ENCODE data around the gene ARMS2. TPM values are rescaled to one million over a fixed set of nuclear protein-coding genes. Genes with fewer than 3 reads are reported as not detected.

Gene ARMS2
- total RNA-seq, 1 experiment from 2014 or later: not detected

DNA sequence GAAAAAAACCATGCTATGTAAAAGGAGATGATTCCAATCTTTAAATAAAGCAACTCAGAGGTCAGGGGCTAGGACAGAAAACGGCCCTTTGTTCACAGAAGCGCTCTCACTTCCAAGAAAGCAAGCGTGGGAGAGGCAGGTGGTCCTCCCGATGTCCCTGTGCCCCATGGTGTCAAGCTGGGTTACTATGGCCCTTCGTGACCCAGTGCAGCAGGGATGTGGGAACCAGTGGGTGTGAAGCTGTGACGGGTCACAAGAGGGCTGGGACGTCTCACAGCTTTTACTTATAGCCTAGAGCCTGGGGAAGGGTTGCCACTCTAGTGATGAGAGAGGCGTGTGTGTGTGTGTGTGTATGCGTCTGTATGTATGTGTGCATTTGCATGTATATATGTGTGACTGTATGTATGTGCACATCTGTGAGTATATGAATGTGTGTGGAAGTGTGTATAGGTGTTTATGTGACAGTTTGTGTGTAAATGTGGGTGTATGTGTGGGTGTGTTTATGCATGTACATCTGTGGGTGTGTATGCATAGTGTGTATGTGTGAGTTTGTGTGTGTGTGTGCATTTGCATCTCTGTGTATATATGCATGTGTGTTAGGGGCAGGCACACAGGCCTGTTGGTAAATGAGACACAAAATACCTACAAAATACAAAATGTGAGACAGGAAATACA, 32.1 kb downstream of the ARMS2 start (continued):
- TF ChIP-seq, protein P1, sequence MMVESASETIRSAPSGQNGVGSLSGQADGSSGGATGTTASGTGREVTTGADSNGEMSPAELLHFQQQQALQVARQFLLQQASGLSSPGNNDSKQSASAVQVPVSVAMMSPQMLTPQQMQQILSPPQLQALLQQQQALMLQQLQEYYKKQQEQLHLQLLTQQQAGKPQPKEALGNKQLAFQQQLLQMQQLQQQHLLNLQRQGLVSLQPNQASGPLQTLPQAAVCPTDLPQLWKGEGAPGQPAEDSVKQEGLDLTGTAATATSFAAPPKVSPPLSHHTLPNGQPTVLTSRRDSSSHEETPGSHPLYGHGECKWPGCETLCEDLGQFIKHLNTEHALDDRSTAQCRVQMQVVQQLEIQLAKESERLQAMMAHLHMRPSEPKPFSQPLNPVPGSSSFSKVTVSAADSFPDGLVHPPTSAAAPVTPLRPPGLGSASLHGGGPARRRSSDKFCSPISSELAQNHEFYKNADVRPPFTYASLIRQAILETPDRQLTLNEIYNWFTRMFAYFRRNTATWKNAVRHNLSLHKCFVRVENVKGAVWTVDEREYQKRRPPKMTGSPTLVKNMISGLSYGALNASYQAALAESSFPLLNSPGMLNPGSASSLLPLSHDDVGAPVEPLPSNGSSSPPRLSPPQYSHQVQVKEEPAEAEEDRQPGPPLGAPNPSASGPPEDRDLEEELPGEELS (CRISPR knock-in tag; IDR thresholded peaks at IDR 0.05): no peak

DNA sequence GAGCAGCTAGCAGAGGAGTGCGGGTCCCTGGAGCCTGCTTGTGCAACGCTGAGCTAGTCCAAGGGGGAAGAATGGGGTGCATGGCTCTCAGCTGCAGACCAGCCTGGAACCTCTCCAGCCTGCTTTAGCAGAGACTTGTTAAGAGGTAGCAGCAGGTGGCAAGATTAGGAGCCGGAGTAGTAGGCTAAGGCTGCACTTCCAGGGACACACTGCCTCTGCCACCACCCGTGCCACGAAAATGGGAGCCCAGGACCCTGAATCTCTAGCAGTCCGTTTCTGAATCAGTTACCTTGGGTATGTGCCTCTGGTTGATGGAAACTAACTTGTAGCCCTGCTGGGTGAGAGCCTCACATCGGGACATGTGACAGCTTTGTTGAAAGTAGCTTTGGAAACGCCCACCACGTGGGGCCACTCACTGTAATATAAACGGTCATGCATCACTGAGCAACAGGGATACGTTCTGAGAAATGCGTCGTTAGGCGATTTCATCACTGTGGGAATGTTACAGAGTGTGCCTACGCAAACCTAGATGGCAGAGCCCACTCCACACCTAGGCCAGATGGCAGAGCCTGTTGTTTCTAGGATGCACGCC, 32.8 kb downstream of the ARMS2 start:
- peaks cover under 1% of the 10 kb centered on the region; the same call in 1 of the 2 replicates for H3K9me3 Mint-ChIP-seq
- TF ChIP-seq MYBL2 (CRISPR knock-in tag; IDR thresholded peaks at IDR 0.05) (no peak), NFYB (CRISPR knock-in tag; conservative IDR thresholded peaks at IDR 0.05; ENCODE audit: low read depth) (no peak)
- TF ChIP-seq, protein P1 (CRISPR knock-in tag; IDR thresholded peaks at IDR 0.05): no peak
- ChIA-PET CTCF (no interaction called here), POLR2A (no interaction called here)
- no peaks in the 10 kb centered on the region for H3K27me3 Mint-ChIP-seq (ENCODE audit: low read depth)
- DNase-seq (ENCODE audit: low spot score) (no peak), ATAC-seq (no peak)
- H3K4me3 Mint-ChIP-seq: no peak overlapping the region
- no peak overlapping the region for H3K27ac Mint-ChIP-seq
- H3K4me1 Mint-ChIP-seq: peaks cover 9% of the 10 kb centered on the region; the same call in 1 of the 2 replicates
- no peaks in the 10 kb centered on the region for H3K36me3 Mint-ChIP-seq

DNA sequence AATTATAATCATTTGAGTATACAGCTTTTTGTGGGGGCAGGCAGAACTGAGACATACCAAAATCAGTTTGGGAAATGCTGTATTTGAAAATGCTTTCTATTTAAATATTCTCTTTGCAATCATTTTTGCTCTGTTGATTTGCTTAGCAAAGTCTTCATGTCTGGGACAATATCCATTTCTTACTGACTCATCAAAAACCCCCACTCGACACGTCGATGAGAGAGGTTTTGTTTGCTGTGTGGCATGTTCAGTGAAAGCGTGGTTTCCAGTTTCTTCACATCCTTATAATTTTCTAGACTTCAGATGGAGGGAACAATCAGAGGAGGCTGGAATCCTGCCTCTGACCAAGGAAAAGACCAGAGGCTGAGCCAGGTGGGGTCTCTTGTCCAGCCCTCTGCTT, 35.8 kb downstream of the ARMS2 start:
- Mint-ChIP-seq H3K4me1 (peaks cover 13% of the 10 kb centered on the region; the same call in 1 of the 2 replicates), H3K36me3 (no peaks in the 10 kb centered on the region), H3K27ac (no peak overlapping the region), H3K27me3 (ENCODE audit: low read depth) (no peaks in the 10 kb centered on the region), H3K4me3 (no peak overlapping the region), H3K9me3 (no peaks in the 10 kb centered on the region)
- DNase-seq (ENCODE audit: low spot score) (no peak), ATAC-seq (no peak)
- ChIA-PET POLR2A (no interaction called here), CTCF (no interaction called here)
- TF ChIP-seq ZNF671 (CRISPR knock-in tag; IDR thresholded peaks at IDR 0.05) (no peak), ZNF396 (CRISPR knock-in tag; IDR thresholded peaks at IDR 0.05; ENCODE audit: borderline replicate concordance) (no peak), ZNF416 (CRISPR knock-in tag; IDR thresholded peaks at IDR 0.05) (no peak), MXD4 (CRISPR knock-in tag; IDR thresholded peaks at IDR 0.05; ENCODE audit: borderline replicate concordance) (no peak)
- TF ChIP-seq, protein P2, sequence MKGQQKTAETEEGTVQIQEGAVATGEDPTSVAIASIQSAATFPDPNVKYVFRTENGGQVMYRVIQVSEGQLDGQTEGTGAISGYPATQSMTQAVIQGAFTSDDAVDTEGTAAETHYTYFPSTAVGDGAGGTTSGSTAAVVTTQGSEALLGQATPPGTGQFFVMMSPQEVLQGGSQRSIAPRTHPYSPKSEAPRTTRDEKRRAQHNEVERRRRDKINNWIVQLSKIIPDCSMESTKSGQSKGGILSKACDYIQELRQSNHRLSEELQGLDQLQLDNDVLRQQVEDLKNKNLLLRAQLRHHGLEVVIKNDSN (CRISPR knock-in tag; IDR thresholded peaks at IDR 0.05): no peak
- TF ChIP-seq, protein P3, sequence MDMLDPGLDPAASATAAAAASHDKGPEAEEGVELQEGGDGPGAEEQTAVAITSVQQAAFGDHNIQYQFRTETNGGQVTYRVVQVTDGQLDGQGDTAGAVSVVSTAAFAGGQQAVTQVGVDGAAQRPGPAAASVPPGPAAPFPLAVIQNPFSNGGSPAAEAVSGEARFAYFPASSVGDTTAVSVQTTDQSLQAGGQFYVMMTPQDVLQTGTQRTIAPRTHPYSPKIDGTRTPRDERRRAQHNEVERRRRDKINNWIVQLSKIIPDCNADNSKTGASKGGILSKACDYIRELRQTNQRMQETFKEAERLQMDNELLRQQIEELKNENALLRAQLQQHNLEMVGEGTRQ (CRISPR knock-in tag; IDR thresholded peaks at IDR 0.05): no peak
- TF ChIP-seq, protein P4, sequence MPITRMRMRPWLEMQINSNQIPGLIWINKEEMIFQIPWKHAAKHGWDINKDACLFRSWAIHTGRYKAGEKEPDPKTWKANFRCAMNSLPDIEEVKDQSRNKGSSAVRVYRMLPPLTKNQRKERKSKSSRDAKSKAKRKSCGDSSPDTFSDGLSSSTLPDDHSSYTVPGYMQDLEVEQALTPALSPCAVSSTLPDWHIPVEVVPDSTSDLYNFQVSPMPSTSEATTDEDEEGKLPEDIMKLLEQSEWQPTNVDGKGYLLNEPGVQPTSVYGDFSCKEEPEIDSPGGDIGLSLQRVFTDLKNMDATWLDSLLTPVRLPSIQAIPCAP (CRISPR knock-in tag; IDR thresholded peaks at IDR 0.05): no peak
- TF ChIP-seq, protein P5, sequence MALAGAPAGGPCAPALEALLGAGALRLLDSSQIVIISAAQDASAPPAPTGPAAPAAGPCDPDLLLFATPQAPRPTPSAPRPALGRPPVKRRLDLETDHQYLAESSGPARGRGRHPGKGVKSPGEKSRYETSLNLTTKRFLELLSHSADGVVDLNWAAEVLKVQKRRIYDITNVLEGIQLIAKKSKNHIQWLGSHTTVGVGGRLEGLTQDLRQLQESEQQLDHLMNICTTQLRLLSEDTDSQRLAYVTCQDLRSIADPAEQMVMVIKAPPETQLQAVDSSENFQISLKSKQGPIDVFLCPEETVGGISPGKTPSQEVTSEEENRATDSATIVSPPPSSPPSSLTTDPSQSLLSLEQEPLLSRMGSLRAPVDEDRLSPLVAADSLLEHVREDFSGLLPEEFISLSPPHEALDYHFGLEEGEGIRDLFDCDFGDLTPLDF (CRISPR knock-in tag; IDR thresholded peaks at IDR 0.05): no peak
- TF ChIP-seq, protein P6, sequence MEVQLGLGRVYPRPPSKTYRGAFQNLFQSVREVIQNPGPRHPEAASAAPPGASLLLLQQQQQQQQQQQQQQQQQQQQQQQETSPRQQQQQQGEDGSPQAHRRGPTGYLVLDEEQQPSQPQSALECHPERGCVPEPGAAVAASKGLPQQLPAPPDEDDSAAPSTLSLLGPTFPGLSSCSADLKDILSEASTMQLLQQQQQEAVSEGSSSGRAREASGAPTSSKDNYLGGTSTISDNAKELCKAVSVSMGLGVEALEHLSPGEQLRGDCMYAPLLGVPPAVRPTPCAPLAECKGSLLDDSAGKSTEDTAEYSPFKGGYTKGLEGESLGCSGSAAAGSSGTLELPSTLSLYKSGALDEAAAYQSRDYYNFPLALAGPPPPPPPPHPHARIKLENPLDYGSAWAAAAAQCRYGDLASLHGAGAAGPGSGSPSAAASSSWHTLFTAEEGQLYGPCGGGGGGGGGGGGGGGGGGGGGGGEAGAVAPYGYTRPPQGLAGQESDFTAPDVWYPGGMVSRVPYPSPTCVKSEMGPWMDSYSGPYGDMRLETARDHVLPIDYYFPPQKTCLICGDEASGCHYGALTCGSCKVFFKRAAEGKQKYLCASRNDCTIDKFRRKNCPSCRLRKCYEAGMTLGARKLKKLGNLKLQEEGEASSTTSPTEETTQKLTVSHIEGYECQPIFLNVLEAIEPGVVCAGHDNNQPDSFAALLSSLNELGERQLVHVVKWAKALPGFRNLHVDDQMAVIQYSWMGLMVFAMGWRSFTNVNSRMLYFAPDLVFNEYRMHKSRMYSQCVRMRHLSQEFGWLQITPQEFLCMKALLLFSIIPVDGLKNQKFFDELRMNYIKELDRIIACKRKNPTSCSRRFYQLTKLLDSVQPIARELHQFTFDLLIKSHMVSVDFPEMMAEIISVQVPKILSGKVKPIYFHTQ (CRISPR knock-in tag; IDR thresholded peaks at IDR 0.05): no peak
- TF ChIP-seq, protein P7, sequence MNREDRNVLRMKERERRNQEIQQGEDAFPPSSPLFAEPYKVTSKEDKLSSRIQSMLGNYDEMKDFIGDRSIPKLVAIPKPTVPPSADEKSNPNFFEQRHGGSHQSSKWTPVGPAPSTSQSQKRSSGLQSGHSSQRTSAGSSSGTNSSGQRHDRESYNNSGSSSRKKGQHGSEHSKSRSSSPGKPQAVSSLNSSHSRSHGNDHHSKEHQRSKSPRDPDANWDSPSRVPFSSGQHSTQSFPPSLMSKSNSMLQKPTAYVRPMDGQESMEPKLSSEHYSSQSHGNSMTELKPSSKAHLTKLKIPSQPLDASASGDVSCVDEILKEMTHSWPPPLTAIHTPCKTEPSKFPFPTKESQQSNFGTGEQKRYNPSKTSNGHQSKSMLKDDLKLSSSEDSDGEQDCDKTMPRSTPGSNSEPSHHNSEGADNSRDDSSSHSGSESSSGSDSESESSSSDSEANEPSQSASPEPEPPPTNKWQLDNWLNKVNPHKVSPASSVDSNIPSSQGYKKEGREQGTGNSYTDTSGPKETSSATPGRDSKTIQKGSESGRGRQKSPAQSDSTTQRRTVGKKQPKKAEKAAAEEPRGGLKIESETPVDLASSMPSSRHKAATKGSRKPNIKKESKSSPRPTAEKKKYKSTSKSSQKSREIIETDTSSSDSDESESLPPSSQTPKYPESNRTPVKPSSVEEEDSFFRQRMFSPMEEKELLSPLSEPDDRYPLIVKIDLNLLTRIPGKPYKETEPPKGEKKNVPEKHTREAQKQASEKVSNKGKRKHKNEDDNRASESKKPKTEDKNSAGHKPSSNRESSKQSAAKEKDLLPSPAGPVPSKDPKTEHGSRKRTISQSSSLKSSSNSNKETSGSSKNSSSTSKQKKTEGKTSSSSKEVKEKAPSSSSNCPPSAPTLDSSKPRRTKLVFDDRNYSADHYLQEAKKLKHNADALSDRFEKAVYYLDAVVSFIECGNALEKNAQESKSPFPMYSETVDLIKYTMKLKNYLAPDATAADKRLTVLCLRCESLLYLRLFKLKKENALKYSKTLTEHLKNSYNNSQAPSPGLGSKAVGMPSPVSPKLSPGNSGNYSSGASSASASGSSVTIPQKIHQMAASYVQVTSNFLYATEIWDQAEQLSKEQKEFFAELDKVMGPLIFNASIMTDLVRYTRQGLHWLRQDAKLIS (CRISPR knock-in tag; IDR thresholded peaks at IDR 0.05; ENCODE audit: borderline replicate concordance): no peak
- TF ChIP-seq, protein P8, sequence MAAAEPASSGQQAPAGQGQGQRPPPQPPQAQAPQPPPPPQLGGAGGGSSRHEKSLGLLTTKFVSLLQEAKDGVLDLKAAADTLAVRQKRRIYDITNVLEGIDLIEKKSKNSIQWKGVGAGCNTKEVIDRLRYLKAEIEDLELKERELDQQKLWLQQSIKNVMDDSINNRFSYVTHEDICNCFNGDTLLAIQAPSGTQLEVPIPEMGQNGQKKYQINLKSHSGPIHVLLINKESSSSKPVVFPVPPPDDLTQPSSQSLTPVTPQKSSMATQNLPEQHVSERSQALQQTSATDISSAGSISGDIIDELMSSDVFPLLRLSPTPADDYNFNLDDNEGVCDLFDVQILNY (CRISPR knock-in tag; IDR thresholded peaks at IDR 0.05): no peak
